ENCODE data around the gene ACTN1.

DNA sequence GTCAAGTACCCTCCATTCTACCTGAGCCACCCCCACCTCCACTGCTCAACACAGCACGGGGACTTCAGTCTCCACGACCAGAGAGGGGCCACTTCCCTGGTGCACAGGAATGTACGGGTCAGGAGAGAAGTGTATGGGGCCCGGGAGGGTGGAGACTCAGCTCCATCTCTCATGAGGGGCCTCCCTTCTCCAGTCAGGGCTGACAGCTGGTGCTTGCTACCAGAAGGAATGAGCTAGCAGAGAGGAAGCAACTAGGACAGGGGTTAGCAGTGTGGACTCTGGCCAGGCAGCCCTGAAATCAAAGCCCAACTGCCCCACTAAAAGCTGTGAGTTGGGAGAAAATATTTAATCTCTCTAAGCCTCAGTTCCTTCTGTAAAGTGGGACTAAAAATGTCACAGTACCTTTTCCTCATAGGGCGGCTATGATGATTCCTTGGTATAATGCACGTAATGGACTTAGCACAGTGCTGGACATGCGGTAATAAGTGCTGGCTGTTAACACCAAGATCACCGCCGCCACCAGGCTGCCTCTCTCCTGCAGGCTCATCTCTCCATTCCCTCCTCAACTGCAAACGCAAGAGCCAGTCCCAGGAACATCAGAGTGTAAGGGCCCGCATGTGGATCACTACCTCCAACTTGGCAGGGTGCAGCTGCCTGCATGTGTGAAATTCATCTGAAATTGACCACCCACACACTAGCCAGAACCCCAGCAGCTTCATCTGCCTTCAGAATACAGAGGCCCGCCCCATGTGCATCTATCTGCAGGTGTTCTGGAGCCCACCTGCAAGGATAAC, 14.6 kb downstream of the ACTN1 start:
- TF ChIP-seq, protein P1, sequence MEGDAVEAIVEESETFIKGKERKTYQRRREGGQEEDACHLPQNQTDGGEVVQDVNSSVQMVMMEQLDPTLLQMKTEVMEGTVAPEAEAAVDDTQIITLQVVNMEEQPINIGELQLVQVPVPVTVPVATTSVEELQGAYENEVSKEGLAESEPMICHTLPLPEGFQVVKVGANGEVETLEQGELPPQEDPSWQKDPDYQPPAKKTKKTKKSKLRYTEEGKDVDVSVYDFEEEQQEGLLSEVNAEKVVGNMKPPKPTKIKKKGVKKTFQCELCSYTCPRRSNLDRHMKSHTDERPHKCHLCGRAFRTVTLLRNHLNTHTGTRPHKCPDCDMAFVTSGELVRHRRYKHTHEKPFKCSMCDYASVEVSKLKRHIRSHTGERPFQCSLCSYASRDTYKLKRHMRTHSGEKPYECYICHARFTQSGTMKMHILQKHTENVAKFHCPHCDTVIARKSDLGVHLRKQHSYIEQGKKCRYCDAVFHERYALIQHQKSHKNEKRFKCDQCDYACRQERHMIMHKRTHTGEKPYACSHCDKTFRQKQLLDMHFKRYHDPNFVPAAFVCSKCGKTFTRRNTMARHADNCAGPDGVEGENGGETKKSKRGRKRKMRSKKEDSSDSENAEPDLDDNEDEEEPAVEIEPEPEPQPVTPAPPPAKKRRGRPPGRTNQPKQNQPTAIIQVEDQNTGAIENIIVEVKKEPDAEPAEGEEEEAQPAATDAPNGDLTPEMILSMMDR (conservative IDR thresholded peaks at IDR 0.05) = no peak
- no peak for TF ChIP-seq ZFX (IDR thresholded peaks at IDR 0.05)
